GM21423 (cell line): Measurements from ENCODE around the gene SSB.
A peak's percentile ranks its signal among the peaks of the same experiment; 100 is the strongest.
"Not testable (repeated sequence)": the region's sequence is repeated elsewhere in the genome, so short reads cannot be mapped to it uniquely, and the experiment has no call there.

Source experiments
- ATAC-seq: cut with Tn5 transposase; IDR thresholded peaks from one replicate; pipeline ENCODE4 v1.9.1; 2021; ENCODE audit warnings: mild to moderate bottlenecking, moderate library complexity; ENCODE audit not compliant: unreplicated experiment

SSB gene

DNA sequence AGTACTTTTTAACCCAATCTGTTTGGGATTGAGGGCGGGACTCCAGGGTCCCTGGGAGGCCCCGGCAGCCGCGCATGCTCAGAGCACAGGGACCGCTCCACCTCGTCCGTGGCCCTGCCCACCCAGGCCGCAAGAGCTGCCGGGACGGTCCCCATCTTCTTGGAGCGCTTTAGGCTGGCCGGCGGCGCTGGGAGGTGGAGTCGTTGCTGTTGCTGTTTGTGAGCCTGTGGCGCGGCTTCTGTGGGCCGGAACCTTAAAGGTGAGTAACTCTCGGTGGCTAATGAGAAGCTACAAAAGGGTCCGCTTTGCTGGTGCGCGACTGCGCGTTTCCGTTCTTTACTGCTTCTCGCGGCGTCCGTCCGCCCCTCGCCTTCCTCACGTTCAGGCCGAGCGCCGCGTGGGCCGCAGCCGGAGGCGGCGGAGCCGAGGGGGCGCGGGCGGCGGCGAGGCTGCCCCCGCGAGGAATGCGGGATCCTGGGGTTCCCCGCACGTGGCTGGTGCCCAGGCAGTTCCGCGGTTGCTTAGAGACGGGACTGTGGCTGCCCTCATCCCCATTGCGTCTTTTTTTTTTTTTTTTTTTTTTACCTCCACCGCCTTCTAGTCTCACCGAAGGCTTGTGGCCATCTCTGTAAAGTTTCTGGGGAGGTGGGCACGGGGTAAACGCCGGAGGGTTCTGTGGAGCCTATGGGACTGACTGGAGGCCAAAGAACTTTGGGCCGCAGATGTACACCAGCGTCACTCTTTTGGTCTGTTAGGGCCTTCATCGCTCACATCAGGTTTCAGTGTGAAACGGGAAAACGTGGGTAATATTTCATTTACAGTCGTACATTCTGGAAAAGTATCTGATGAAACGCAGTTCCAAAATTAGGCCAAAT, at the start of gene SSB:
Gene SSB (plus strand): TSS at position 154 of the 875 bp plus-strand sequence. CDS start 2,090 bp downstream, outside the sequence.
- peak; percentile 98 for ATAC-seq

DNA sequence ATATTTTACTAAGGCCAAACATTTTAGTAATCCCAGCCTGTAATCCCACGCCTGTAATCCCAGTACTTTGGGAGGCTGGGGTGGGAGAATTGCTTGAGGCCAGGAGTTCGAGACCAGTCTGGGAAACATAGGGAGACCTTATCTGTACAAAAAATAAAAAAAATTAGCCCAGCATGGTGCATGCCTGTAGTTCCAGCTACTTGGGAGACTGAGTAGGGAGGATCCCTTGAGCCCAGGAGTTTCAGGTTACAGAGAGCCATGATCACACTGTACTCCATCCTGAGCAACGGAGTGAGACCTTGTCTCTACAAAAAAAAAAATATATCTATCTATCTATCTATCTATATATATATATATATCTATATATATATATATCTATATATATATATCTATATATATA, 45.9 kb upstream of the SSB start:
- ATAC-seq: no peak

DNA sequence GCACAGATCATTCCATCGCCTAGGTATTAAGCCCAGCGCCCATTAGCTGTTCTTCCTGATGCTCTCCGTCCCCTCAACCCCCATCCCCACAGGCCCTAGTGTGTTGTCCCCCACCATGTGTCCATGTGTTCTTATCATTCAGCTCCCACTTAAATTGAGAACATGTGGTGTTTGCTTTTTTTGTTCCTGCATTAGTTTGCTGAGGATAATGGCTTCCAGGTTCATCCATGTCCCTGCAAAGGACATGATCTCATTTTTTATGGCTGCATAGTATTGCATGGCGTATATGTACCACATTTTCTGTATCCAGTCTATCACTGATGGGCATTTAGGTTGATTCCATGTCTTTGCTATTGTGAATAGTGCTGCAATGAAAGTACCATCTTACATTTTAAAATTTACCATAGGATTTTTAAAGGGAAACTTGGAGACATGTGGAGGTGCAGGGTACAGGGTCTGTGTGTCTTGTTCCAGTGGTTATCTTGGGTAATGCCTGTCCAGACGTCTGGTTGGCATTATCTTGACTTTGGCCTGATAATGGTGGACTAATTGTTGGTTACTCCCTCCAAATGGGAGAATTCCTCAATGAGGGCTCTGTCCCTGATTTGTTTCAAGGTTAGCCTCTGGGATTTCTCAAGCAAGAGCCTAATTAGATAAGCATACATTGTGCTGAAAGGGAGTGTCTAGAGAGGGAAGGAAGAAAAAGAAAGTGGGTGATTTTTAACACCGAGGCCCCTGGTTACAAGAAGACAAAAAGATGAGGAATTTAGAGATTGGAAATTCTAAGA, 43.4 kb upstream of the SSB start:
- no peak for ATAC-seq

DNA sequence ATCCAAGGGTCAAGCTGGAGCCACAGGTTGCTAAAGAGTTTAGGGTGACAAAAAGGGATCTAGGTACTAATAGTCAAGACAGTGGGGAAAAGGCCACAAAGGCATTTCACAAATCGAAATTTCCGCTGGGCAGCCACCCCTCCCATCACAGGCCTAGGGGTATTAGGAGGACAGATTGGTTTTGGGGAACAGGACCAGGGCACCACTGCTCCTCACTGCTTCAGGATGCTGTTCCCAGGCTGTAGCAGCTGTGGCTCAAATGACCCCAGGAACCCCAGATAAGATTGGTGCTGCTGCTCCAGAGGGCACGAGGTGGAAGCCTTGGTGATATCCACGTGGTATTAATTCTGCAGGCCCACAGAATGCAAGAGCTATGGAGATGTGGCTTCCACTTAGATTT, 42.3 kb upstream of the SSB start:
- no peak for ATAC-seq

DNA sequence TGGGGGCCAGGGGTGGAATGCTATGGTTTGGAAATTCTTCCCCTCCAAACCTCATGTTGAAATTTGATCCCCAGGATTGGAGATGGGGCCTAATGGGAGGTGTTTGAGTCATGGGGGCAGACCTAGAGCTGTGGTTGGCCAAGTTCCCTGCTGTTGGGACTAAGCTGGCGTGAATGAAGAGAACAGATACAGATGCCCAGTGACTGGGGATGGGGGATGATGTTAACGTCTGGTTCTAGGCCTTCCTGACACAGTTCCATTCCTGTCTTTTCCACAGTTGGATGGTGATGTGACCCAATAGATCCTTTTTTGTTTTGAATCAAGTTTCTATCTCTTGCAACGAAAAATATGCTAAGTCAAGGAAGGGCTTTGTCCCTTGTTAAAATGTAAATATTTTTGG, 41.3 kb upstream of the SSB start:
- no peak for ATAC-seq

DNA sequence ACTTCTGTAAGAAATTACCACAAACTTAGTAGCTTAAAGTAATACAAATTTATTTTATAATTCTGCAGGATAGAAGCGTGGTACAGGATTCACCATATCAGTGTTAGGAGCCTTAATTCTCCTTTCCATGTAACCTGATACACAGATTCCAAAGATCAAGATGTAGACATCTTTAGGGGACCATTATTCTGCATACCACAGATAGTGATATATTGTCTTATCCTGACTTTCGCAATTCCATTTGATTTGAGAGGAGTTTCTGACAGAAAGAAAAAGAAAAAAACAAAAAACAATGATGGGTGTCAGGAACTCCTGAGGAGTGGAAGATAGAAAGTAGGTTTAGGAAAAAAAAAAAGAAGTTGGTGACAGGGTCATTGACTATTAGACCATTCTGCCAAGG, 40.9 kb upstream of the SSB start:
- ATAC-seq: no peak

DNA sequence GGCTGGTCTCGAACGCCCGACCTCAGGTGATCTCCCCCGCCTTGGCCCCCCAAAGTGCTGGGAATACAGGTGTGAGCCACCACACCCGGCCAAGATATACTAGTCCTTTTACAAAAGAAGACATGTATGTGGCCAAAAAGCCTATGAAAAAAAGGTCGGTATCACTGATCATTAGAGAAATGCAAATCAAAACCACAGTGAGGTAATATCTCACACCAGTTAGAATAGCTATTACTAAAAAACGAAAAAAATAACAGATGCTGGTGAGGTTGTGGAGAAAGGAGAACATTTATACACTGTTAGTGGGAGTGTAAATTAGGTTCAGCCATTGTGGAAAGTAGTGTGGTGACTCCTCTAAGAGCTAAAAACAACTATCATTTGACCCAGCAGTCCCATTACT, 38.7 kb upstream of the SSB start:
- peak; percentile 32 for ATAC-seq

DNA sequence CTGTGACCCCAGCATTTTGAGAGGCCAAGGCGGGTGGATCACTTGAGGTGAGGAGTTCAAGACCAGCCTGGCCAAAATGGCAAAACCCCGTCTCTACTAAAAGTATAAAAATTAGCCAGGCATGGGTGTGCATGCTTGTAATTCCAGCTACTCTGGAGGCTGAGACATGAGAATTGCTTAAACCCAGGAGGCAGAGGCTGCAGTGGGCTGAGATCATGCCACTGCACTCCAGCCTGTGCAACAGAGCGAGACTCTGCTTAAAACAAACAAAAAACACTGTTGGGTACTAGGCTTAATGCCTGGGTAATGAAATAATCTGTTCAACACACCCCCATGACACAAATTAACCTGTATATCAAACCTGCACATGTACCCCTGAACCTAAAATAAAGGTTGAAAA, 37.9 kb upstream of the SSB start:
- not testable (repeated sequence) for ATAC-seq

DNA sequence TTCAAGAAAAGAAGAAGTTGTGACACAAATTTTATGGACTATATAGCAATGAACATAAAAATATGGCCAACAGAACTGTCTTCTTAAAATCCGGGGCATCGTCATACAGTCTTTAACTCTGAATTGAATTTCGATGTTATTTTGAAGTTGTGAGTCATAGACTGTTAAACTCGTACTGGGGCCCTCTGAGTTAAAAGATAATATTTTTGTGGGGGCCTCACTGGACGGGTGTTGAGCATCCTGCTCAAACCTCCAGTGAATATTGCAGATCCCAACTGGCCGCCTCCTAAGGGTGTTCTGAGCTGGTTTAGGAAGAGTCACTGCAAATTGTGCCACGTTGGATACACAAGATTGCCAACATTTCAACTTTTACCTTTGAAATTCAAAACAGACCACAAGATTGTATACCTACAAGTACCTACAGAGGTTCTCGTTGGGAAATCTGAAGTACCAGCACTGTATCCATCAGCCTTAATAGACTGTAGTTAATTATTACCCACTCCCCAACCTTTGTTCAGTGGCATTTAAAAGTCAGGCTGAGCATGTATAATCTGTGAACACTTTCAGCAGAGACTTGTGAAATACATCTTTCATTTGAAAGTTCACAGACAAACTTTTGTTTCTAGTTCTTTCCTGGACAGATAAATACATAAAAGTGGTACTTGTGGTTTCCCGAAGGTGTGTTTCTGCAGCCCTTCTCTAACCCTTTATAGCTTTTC, 37.3 kb upstream of the SSB start:
- peak; percentile 85 for ATAC-seq

DNA sequence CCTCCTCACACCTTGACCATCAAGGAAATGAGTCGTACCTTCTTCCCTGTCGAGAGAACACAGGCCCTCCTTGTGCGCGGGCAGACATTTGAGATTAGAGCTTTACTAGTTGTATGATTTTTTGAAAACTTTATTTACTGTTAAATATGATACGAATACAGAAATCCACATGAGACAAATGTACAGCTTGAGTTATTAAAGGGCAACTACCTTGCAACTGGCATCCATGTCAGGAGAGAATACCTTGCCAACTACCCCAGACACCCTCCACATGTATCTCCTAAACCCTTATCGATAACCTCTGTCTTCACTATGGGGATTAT, 36.7 kb upstream of the SSB start:
- ATAC-seq: no peak

DNA sequence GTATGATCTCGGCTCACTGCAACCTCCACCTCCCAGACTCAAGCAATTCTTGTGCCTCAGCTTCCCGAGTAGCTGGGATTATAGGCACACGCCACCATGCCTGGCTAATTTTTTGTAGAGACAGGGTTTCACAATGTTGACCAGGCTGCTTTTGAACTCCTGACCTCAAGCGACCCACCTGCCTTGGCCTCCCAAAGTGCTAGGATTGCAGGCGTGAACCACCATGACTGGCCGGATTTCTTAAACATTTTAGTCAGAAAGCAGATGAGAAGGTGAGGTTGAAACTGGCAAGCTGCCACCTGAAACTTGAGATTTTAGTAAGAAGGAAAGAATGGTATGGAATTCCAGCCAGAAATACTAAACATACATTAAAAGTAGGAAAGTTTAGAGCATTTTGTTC, 33.1 kb upstream of the SSB start:
- ATAC-seq: no peak

DNA sequence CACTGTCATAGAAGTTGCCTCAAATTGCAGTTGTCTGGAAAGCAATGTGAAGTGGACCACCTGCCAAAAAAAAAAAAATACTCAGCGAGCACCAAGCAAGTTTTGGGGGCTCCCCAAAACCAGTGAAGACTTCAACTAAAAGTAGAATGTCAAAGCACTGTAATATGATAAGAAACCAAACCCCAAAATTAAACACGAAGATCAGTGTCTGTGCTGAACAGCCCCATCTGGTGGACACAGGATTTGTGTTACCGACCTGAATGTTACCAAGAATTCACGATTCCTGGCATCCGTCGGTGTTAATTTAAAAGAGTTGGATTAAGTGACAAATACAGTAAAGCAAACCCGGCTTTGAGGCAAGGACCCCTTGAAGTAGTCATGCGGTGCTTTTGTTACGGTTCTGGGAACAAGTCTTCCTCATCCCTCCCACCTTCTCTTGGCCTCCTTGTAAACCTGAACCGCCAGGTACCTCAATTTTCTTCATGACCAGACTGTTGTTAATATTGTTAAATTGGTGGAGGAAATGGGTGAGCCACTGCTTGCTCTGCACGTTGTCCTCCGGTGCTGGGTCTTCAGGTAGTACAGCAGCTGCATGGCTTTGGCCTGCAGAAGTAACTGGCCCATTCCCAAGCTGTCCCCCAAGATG, 31.3 kb upstream of the SSB start:
- no peak for ATAC-seq

DNA sequence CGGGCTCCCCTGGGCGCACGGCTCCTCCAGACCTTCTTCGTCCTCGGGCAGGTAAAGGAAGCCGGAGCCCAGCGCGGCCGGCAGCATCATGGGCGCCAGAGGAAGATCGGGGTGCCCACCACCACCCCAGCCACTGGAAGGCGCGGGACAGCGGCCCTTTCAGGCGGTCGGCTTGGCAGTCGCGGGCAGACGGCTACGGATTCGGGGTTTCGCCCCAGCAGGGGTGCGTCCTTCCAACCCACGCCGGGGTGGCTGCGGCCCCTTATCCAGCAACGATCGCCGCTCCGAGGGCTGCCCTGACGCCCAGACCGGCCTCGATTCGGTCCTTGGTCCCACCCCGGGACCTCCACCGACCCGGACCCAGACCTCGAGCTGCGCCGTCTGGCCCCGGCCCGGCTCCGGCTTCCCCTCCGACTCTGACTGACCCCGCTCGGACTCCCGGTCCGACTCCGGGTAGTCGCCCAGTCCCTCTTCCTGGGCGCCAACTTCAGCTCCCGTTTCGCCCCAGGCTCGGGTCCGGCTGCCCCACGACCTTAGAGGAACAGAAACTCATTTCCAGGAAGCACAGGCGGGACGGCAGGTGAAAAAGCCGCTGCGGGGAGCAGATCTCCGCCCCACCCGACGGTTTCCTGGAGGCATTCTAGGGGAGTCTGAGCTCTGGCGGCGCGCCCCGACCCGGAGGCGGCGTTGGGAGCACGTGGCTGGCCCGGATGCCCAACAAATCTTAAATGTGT, 30.2 kb upstream of the SSB start:
- no peak for ATAC-seq

DNA sequence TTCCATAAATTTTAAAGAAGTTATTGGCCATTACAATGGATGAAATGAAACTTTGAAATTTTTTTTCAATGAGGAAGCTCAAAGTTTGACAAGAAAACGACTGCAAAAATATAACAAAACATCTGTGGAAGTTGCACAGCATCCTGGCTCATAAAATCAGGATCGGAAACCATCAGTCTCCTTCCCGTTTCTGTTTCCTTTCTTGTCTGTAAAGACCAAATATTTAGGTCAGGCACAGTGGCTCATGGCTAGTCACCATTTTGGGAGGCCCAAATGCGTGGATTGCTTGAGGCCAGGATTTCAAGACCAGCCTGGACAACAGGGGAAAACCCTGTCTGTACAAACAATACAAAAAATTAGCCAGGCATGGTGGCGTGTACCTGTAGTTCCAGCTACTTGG, 27.6 kb upstream of the SSB start:
- ATAC-seq: no peak

DNA sequence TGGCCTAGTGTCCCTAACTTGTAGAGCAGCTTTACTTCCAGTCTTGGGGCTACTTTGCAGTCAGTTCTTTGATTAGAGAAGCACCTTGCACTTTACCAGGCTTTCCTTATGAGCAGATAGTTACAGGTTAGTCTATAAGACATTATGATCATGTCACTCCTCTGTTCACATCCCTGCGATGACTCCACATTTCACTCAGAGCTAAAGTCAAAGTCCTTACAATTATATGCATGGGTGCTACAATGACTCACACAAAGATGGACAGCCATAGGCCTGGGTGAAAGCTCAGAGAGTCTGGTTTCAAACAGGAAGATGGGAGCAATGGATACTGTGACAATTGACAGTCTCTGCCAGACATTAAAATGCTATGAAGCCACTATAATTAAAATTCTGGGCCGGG, 27.1 kb upstream of the SSB start:
- ATAC-seq: no peak

DNA sequence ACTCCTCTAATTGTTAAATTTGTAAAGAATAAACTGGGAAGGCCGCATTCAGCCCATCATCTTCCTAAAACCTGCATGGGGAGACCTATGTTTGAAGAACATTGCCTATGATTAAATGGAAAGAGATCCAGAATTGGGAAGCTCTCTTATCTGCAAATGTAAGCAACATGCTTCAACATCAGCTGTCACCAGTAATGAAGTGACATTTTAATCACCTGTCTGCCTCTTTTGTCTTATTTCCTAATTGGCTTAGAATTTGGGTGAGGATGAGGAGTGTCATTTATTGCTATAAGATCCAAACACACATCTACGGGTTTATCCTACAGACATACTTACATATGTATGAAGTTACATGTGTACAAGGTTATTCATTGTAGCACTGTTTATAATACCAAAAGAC, 26.0 kb upstream of the SSB start:
- no peak for ATAC-seq

DNA sequence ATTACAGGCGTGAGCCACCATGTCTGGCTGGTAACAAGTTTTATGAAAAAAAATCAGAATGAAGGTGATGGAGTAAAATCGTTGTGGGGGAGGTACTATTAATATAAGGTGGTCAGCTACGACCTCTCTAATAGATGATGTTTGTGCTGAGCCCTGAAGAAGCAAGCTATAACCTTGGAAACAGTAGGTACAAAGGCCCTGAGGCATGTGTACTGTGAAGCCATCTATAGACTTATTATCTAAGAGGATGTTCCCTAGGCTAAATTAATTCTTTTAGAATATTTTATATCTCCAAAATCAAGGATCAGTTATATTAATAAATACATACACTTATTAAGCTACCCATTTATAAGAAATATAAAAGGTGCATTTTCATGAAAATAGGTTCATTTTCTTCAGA, 23.3 kb upstream of the SSB start:
- ATAC-seq: no peak

DNA sequence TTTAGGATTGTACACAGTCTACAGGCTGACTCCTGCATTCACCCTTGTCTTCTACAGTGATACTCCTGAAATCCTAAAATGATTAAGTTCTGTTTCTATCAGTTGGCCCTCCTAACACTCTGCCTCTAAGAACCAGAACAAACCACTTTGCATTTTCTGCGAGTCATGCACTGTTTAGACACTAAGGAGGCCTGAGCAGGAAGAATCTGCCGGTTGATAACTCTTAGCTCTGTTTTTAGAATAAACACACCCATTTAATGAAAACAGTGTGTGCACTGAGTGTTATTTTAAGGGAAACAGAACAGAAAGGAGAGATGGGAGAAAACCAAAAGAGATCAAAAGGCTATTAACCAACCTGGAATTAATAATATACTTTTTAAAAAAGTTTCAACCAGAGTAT, 22.9 kb upstream of the SSB start:
- ATAC-seq: no peak

DNA sequence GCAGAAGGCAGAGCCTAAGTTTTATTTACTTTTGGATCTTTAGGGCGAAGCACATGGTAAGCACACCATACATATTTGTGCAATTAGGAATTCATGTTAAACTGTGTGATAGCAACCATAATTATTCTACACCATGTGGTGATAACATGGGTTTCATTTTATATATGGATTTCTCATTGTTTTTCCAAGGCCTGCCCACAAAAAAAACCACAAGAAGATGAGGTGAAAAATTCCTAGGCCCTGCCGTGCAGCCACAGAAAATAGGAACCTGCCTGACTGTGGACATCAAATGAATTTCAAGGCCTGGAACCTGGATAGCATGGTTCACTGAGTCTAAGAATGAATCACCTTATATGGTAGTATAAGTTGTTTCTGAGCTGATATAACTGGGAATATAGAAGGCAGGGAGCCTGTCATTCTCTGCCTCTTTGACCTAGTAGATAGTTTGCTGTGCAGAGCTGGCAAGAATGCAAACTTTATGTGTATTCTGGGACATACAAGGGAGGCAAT, 22.4 kb upstream of the SSB start:
- no peak for ATAC-seq

DNA sequence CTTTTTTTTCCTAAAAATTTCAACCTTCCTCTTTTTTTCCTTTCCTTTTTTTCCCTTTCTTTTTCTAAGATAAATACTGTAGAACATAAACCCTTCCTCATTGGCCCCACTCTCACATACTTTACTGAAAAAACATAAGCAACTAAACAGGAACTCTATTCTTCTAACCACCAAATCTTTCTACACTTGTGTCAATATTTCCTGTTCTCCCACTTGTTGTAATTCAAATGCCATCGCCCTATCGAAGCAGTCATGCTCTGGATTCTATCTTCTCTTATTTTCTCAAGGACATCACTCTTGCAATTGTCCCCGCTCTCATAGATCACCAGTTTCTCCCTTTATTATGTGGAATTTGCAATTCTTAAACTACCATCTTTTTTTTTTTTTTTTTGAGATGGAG, 20.2 kb upstream of the SSB start:
- no peak for ATAC-seq
